Transverse colon (tissue), 3 donors: ENCODE results near the gene BMPR2.
A peak's percentile ranks its signal among the peaks of the same experiment; 100 is the strongest.

ENCODE experiments used
- POLR2A ChIP-seq: fragments of 450-650 bp; IDR thresholded peaks from one replicate; pipeline ENCODE4 v1.6.1; 2016; ENCODE audit warnings: antibody characterized with exemption, mild to moderate bottlenecking, moderate library complexity
- POLR2AphosphoS5 ChIP-seq, 3 donors: sonication (generic); formaldehyde crosslinking; IDR thresholded peaks; one replicate each; pipeline ENCODE4 v1.6.1; 2016; ENCODE audit warnings: antibody characterized with exemption in 3 of 3

- TF ChIP-seq POLR2AphosphoS5 (IDR thresholded peaks at IDR 0.05) (peak; percentile 48 to 67 (median 51)), POLR2A (no peak)
These were observed 166.0 kb downstream of the BMPR2 start for GRCh38 chr2:202542142-202542541.
